ENCODE measurements around the gene EFNA4. TPM values are rescaled to one million over a fixed set of nuclear protein-coding genes. Genes with fewer than 3 reads are reported as not detected.

The EFNA4 gene
- total RNA-seq, 2 donors from 2014 or later = 5.7 to 9.5 TPM

DNA sequence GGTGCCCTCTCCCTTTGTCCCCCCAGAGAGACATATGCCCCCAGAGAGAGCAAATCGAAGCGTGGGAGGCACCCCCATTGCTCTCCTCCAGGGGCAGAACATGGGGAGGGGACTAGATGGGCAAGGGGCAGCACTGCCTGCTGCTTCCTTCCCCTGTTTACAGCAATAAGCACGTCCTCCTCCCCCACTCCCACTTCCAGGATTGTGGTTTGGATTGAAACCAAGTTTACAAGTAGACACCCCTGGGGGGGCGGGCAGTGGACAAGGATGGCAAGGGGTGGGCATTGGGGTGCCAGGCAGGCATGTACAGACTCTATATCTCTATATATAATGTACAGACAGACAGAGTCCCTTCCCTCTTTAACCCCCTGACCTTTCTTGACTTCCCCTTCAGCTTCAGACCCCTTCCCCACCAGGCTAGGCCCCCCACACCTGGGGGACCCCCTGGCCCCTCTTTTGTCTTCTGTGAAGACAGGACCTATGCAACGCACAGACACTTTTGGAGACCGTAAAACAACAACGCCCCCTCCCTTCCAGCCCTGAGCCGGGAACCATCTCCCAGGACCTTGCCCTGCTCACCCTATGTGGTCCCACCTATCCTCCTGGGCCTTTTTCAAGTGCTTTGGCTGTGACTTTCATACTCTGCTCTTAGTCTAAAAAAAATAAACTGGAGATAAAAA is 23.5 kb downstream of the EFNA4 start:
- H3K36me3 Mint-ChIP-seq = no peaks in the 10 kb centered on the region
- ATAC-seq = no peak
- H3K9me3 Mint-ChIP-seq = no peaks in the 10 kb centered on the region
- DNase-seq (ENCODE audit: low spot score in 2 of 2) = no peak
- no peak overlapping the region for H3K27ac Mint-ChIP-seq

DNA sequence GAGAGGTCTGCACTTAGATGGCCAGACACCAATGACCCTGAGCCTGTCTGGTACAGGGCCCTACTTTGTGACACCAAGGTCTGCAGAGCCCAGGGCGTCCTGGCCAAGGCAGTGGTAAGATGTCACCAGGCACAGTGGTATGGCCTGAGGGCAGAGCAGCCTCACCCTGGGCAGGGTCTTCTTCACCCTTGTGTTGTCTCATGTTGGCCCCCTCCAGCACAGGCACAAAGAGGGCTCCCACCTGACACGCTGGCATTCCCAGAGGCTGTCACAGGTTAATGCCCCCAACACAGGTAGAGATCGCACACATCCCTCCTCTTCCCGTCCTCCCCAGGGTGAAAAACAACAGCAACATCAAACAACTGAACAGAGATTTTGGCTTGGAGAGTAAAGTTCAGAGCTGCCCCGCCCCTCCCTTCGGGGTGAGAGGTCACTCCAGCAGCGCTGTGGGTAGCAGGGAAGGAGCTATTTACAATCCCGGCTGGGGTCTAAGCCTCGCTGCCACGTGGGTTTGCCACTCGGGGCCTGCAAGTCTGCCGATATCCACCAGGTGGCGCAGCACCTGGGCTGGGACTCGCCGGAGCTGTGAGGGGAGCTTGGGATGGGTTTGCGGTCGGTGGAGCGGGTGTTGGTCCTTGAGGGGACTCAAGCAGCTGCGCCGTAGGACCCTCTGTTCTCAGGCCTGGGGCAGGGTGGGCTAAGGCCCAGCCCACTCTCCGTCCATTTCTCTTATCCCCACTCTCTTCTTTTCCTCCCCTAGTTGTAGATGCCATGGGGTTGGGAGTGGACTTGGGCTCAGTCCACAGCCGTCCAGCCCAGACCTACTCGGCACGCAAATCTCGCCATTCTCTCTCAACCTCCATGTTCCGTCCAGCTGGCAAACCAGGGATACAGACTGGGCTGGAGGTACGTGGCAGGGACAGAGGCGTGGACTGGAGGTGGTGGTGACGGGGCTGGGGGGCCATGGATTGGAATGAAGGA is 27.8 kb downstream of the EFNA4 start:
- ATAC-seq = peak; percentile 84 to 88
- Mint-ChIP-seq H3K36me3 (no peaks in the 10 kb centered on the region), H3K27ac (no peak overlapping the region), H3K9me3 (no peaks in the 10 kb centered on the region)
- DNase-seq (ENCODE audit: low spot score in 2 of 2) = peak; percentile 78 to 93

DNA sequence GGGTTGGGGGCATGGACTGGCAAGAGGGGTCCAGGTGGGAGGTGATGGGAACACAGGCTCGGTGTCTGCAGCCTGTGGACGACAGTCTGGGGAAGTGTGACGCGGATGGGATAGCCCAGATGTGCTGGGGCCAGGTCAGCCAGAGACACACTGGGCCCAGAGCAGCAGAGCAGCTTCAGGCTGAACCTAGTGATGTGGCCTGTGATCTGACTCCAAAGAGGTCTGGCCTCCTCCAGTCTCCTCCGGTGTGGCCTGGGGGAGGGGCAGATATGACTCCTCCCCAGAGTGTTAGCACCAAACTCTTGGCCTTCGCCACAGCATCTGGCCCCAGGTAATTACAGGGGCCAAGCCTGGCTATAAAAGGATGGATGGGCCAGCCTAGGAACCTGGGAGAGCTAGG is 28.6 kb downstream of the EFNA4 start:
- H3K9me3 Mint-ChIP-seq = no peaks in the 10 kb centered on the region
- H3K36me3 Mint-ChIP-seq = no peaks in the 10 kb centered on the region
- H3K27ac Mint-ChIP-seq = no peak overlapping the region
- ATAC-seq (no peak), DNase-seq (ENCODE audit: low spot score in 2 of 2) (no peak)

DNA sequence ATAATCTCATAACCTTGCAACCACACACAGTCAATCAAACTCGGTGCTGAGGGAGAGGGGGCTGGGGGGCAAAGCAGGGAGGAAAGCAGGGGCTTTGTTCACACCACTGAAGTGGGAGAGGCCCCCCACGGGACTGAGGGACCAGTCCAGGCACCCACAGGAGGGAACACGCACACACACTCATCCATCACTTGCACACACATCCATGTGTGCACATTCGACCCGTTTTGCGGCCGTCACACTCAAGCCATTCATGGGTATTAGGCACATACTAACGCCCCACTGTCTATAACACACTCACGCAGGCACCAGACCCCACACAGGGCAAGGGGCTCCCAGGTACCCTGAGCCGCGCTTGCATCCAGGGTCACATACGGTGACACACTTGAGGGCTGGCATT is 29.1 kb downstream of the EFNA4 start:
- H3K27ac Mint-ChIP-seq = no peak overlapping the region
- no peaks in the 10 kb centered on the region for H3K9me3 Mint-ChIP-seq
- no peak for DNase-seq (ENCODE audit: low spot score in 2 of 2)
- no peaks in the 10 kb centered on the region for H3K36me3 Mint-ChIP-seq
- ATAC-seq = no peak

DNA sequence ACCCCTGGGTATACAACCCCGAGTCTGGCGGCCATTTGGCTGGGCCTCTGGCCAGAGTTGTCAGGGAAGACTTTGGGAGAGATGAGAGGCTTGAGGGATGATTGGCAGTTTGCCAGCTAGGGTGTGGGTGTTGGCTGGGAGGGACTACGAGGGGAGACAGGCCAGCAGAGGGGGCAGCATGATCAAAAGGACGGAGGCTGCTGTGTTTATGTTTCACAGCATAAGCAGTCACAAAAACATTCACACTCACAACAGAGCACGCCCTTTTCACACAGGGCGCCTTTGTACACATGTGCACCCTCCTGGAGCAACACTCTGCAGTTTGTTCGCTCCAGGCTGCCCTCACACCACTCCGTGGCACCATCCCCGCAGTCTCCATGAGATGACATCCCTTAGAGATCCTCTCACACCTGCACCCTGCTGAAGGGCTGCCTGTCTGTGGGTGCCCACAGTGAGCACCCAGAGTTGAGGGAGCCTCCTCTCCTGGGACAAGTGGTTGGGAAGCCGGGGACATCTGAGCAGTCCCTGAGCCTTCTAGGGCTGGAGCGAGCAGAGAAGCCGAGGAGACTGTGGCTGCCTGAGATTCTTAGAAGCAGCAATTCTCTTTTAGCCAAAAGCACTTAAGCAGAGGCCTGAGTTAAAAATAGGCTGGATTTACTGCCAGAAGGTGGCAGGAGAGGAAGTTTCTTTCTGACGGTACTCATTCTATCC is 30.5 kb downstream of the EFNA4 start:
- H3K27ac Mint-ChIP-seq = peak overlapping the region in 1 of 2 donors; percentile 4
- DNase-seq (ENCODE audit: low spot score in 2 of 2) (no peak), ATAC-seq (peak; percentile 30 to 59)
- no peaks in the 10 kb centered on the region for H3K36me3 Mint-ChIP-seq
- H3K9me3 Mint-ChIP-seq = no peaks in the 10 kb centered on the region

DNA sequence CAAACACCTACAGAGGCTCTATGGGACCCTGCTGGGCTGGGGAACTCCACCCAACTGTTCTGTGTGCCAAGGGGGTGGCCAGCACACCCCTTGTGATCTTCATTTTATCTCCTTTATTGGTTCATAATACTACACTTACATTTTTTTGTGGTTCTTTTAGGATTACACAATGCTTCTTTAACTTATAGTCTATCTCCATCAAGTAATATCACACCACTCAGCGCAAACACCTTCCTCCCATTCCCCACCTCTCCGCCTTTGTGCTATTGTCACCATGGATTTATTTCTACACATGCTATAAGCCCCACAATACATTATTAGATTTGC is 31.0 kb downstream of the EFNA4 start:
- no peak for DNase-seq (ENCODE audit: low spot score in 2 of 2)
- no peaks in the 10 kb centered on the region for H3K9me3 Mint-ChIP-seq
- H3K27ac Mint-ChIP-seq = no peak overlapping the region
- no peak for ATAC-seq
- H3K36me3 Mint-ChIP-seq = no peaks in the 10 kb centered on the region

DNA sequence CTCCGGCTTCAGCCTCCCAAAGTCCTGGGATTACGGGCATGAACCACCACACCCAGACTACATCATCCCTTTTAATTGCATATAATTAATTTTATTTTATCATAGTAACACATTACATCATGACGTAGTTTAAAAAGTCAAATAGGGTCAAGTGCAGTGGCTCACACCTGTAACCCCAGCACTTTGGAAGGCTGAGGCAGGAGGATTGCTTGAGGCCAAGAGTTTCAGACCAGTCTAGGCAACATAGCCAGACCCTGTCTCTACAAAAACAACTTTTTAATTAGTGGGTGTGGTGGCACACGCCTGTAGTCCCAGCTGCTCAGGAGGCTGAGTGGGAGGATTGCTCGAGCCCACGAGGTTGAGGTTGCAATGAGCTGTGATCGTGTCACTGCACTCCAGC is 35.8 kb downstream of the EFNA4 start:
- Mint-ChIP-seq H3K27ac (no peak overlapping the region), H3K9me3 (no peaks in the 10 kb centered on the region), H3K36me3 (no peaks in the 10 kb centered on the region)
- DNase-seq (ENCODE audit: low spot score in 2 of 2) = no peak
- no peak for ATAC-seq

DNA sequence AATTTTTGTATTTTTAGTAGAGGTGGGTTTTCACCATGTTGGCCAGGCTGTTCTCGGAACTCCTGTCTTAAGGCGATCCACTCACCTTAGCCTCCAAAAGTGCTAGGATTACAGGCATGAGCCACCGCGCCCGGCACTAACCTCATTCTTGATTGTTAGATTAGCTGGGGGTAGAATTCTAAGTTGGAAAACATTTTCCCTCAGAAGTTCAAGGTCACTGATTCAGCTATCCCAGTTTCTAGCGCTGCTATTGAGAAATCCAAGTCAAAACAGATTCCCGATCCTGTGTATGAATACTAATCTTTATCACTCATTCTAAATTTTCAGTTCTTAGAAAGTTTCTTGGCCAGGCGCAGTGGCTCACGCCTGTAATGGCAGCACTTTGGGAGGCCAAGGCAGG is 39.8 kb downstream of the EFNA4 start:
- Mint-ChIP-seq H3K36me3 (no peaks in the 10 kb centered on the region), H3K9me3 (no peaks in the 10 kb centered on the region), H3K27ac (no peak overlapping the region)
- DNase-seq (ENCODE audit: low spot score in 2 of 2) (no peak), ATAC-seq (no peak)

DNA sequence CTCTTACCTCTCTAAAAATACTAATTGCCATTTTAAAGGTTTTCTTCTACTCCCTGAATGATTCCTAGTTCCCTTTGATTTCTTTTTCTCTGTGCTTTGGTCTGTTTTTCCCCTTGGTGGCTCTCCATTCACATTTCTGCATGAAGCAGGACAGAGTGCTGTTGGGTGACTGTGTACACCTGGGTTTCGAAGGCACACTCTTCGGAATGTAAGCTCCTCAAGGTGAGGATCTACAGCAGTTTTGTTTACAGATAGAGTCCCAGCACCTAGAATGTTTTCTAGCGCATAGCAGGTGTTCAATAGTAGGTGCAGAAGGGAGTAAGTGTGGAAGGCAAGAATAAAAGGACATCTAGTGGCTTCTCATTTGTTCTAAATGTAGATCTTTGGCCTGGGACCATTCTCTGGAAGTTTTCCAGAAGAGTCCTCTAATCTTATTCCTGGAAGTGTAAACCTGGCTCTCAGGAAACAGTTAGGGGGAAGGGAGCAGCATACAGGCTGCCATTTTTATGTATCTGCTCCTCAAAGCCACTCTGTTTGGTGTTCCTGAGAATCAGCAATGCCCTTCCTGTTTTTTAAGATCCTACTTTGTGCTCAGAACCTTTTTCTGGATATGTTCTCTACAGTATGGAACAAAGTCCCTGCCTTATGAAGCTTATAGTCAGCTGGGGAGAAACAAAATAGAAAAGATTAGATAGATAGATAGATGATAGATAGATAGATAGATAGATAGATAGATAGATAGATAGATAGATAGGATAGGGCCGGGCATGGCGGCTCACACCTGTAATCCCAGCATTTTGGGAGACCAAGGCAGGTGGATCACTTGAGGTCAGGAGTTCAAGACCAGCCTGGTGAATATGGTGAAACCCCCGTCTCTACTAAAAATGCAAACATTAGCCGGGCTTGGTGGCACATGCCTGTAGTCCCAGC is 41.3 kb downstream of the EFNA4 start:
- Mint-ChIP-seq H3K27ac (peak overlapping the region in 1 of 2 donors; percentile 18), H3K9me3 (no peaks in the 10 kb centered on the region), H3K36me3 (no peaks in the 10 kb centered on the region)
- ATAC-seq (no peak), DNase-seq (ENCODE audit: low spot score in 2 of 2) (no peak)

DNA sequence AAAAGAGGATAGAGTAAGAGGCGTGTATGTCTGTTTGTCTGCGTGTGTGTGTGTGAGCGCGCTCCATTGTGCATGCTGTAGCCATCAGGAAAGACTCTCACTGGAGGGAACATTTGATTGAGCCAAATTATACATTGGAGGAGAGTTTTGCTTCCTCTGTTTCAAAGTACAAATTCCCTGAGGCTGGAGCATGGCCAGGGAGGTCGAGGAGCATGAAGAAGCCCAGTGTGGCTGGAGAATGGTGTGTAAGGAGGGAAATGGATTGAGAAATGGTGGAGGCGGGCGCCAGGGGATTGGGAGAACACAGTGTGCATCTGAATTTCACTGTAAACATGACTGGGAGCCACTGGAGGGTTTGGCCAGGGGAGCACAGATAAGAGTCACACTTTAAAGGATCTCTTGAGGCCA is 42.1 kb downstream of the EFNA4 start:
- Mint-ChIP-seq H3K36me3 (no peaks in the 10 kb centered on the region), H3K27ac (no peak overlapping the region), H3K9me3 (no peaks in the 10 kb centered on the region)
- DNase-seq (ENCODE audit: low spot score in 2 of 2) (no peak), ATAC-seq (no peak)

DNA sequence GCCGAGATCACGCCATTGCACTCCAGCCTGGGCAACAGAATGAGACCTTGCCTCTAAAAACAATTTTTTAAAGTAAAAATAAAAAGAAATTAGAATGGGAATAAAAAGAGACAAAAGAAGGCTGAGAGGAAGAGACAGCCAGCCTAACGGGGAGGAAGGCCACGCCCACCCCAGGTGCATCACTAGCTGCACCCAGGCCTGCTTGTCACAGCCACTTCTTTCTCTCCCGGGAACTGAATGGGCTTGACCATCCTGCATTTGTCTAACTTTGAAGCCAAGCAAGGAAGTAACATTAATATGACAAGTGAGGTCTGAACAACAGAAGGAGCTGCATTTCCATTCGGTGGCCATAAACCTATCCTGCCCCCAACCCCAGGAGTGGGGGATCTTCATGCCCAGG is 43.3 kb downstream of the EFNA4 start:
- no peak overlapping the region for H3K27ac Mint-ChIP-seq
- no peaks in the 10 kb centered on the region for H3K36me3 Mint-ChIP-seq
- DNase-seq (ENCODE audit: low spot score in 2 of 2) (no peak), ATAC-seq (no peak)
- no peaks in the 10 kb centered on the region for H3K9me3 Mint-ChIP-seq

DNA sequence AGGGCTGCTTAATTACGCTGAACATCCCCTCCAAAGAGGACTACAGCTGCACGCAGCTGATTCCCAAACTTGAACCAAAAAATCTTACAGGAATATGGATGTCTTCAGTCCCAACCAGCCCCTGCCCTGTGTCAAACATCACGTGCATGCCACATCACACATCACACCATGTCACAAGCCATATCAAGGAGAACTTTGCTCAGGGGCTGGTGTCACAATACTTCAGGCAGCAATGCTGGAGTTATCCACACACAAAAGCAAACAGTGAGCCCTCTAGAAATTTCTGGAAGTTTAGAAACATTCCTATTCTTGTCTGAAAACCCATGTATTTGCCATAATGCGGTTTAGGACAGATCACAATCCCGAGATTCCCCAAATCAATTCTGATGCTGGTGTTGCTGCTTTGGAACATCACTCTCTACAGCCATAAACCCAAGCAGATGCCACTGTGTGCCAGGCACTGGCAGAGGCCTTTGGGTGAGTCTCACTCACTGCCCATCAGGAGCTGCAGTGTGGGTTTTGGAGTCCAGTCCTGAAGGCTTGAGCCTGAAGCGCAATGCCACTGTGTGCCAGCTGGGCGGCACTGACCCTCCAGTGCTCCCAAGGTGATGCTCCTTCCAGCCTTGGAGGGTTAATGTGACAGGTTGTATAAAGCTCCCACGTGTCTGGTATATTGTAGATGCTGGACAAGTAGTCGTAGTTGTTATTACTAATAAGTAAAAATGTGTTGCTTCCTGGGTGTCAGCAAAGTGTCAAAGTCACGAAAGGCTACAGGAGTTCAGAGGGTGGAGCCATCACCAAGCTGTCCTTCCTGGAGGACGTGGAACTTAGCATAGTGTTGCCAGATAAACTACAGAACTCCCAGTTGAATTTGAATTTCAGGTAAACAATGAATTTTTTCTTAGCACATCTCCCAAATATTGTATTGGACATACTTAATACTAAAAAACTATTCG is 44.0 kb downstream of the EFNA4 start:
- Mint-ChIP-seq H3K27ac (no peak overlapping the region), H3K9me3 (no peaks in the 10 kb centered on the region), H3K36me3 (no peaks in the 10 kb centered on the region)
- ATAC-seq (no peak), DNase-seq (ENCODE audit: low spot score in 2 of 2) (no peak)

DNA sequence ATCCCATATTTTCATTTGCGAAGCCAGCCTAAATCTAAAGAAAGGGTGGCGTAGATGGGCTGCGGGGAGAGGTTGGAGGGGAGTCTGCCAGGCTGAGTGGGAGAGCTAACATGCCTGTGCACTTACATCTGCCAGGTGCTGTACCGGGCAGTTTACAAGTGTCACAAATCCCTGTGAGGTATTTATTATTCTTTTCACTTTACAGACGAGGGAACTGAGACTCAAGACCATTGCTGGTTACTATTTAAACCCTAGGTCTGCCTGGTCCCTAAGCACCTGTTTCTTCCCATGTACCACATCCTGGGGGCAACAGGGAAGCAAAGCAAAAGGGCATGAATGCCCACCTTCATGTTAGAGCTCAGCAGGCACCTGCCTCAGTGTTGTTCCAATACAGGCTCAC is 44.8 kb downstream of the EFNA4 start:
- Mint-ChIP-seq H3K36me3 (no peaks in the 10 kb centered on the region), H3K27ac (no peak overlapping the region), H3K9me3 (no peaks in the 10 kb centered on the region)
- ATAC-seq (no peak), DNase-seq (ENCODE audit: low spot score in 2 of 2) (no peak)

DNA sequence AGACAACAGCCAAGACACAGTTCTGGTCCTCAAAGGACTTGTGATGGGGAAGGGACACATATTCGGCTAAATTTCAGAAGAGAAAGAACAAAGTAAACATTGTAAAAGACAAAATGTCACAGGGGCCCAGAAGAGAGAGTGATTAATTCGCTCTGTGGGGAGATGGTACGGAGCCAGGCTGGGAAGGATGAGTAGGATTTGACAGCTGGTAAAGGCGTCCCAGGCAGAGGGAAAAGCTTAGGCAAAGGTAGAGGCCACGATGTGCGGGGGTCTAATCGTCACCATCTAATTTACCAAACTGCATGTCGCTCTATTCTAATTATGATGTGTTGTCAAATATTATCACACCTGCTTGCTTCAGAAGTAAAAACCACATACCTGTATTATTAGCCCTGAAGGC is 46.8 kb downstream of the EFNA4 start:
- ATAC-seq (no peak), DNase-seq (ENCODE audit: low spot score in 2 of 2) (no peak)
- Mint-ChIP-seq H3K27ac (no peak overlapping the region), H3K36me3 (no peaks in the 10 kb centered on the region), H3K9me3 (no peaks in the 10 kb centered on the region)

DNA sequence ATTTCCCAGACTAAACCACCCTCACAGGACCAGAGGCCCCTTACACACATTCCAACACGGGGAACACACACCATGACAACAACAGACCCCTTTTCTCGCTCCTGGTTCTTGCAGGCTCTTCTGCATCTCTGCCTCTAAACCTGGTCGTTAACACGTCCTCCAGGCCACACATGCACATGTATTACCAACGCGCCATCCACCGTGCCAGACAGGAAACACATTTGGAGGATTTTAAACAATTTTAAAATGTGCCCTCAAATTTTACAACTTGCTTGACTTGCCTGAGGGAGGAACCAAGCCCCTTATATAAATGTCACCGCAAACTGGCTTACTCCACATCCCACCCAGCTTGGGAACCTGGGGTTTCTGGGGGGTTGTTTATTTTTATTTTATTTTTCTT is 47.3 kb downstream of the EFNA4 start:
- no peak for DNase-seq (ENCODE audit: low spot score in 2 of 2)
- Mint-ChIP-seq H3K36me3 (no peaks in the 10 kb centered on the region), H3K9me3 (no peaks in the 10 kb centered on the region), H3K27ac (no peak overlapping the region)
- ATAC-seq = no peak
